Measurements from ENCODE around the gene THAP4.

Gene THAP4

GRCh38 chr2:241655516-241656189 lies 18.7 kb upstream of the THAP4 start:
- H3K4me3 ChIP-seq (replicated peaks; ENCODE audit: low read depth, low read length): no peak overlapping the region
- DNase-seq (ENCODE audit: extremely low read depth, low read depth): no peak
- no peak for TF ChIP-seq CTCF (IDR thresholded peaks at IDR 0.05; ENCODE audit: low read depth, low read length, missing control alignments)

GRCh38 chr2:241654551-241654950 lies 17.6 kb upstream of the THAP4 start:
- H3K4me3 ChIP-seq (replicated peaks; ENCODE audit: low read depth, low read length): no peak overlapping the region
- no peak for TF ChIP-seq CTCF (IDR thresholded peaks at IDR 0.05; ENCODE audit: low read depth, low read length, missing control alignments)
- no peak for DNase-seq (ENCODE audit: extremely low read depth, low read depth)

- TF ChIP-seq CTCF (IDR thresholded peaks at IDR 0.05; ENCODE audit: low read depth, low read length, missing control alignments): no peak
- no peak overlapping the region for H3K4me3 ChIP-seq (replicated peaks; ENCODE audit: low read depth, low read length)
- DNase-seq (ENCODE audit: extremely low read depth, low read depth): no peak
Observed at GRCh38 chr2:241653210-241653750, 16.3 kb upstream of the THAP4 start.

- no peak for TF ChIP-seq CTCF (IDR thresholded peaks at IDR 0.05; ENCODE audit: low read depth, low read length, missing control alignments)
- no peak overlapping the region for H3K4me3 ChIP-seq (replicated peaks; ENCODE audit: low read depth, low read length)
- no peak for DNase-seq (ENCODE audit: extremely low read depth, low read depth)
Observed at GRCh38 chr2:241652722-241653121, 15.8 kb upstream of the THAP4 start.

- TF ChIP-seq CTCF (IDR thresholded peaks at IDR 0.05; ENCODE audit: low read depth, low read length, missing control alignments): no peak
- no peak for DNase-seq (ENCODE audit: extremely low read depth, low read depth)
- no peak overlapping the region for H3K4me3 ChIP-seq (replicated peaks; ENCODE audit: low read depth, low read length)
Observed at GRCh38 chr2:241652142-241652541, 15.2 kb upstream of the THAP4 start.

- TF ChIP-seq CTCF (IDR thresholded peaks at IDR 0.05; ENCODE audit: low read depth, low read length, missing control alignments): no peak
- no peak for DNase-seq (ENCODE audit: extremely low read depth, low read depth)
- no peak overlapping the region for H3K4me3 ChIP-seq (replicated peaks; ENCODE audit: low read depth, low read length)
Observed at GRCh38 chr2:241649927-241650326, 13.0 kb upstream of the THAP4 start.

GRCh38 chr2:241649404-241649803 lies 12.4 kb upstream of the THAP4 start:
- TF ChIP-seq CTCF (IDR thresholded peaks at IDR 0.05; ENCODE audit: low read depth, low read length, missing control alignments): no peak
- DNase-seq (ENCODE audit: extremely low read depth, low read depth): no peak
- H3K4me3 ChIP-seq (replicated peaks; ENCODE audit: low read depth, low read length): no peak overlapping the region

All from HFF-Myc (cell line).